ENCODE measurements around the gene COA6.

- TF ChIP-seq ZNF274 (IDR thresholded peaks at IDR 0.05; ENCODE audit: low read depth, low read length) (no peak), POLR2A (IDR thresholded peaks at IDR 0.05; ENCODE audit: borderline replicate concordance, extremely low read depth, insufficient read depth, insufficient read length) (no peak), EGR1 (IDR thresholded peaks at IDR 0.05; ENCODE audit: low read depth) (no peak)
These were observed 22.0 kb downstream of the COA6 start for GRCh38 chr1:234395297-234395696.
